GM08714 (cell line): ENCODE data around the gene CFAP52.
"Not testable (repeated sequence)": the region's sequence is repeated elsewhere in the genome, so short reads cannot be mapped to it uniquely, and the experiment has no call there.

ENCODE experiments used
- H3K4me3 ChIP-seq: fragments of 200-500 bp; sonication (Bioruptor generic); 2 replicates; pipeline ENCODE4 v1.5.1; 2014; ENCODE audit warnings: mild to moderate bottlenecking, low read length, inconsistent platforms
- ZNF274 ChIP-seq: IDR thresholded peaks from 2 replicates; pipeline ENCODE4 v1.6.1; 2012; ENCODE audit warnings: mild to moderate bottlenecking, low read depth, low read length

The CFAP52 gene

DNA sequence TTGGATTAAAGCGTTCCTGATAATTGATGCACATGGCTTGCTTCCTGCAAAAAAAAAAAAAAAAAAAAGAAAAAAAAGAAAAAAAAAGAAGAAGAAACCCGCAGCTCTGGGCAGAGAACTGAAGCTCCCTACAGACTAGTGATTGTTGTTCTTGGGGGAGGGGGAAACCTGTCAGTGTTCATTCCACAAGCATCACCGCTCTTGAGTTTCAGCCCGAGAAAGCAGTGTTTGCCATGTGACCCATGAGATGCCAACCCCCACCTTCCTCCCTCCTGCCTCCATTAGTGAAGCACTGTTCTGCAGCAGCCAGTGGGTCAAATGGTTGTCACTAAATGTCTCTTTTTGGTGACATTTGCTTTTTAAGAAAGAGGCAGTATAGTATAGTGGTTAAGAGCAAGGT is 70.6 kb downstream of the CFAP52 start:
- no peak for TF ChIP-seq ZNF274
- no peak overlapping the region for H3K4me3 ChIP-seq

GRCh38 chr17:9648521-9649110 is 72.2 kb downstream of the CFAP52 start:
- TF ChIP-seq ZNF274, result no peak
- no peak overlapping the region for H3K4me3 ChIP-seq

- no peak overlapping the region for H3K4me3 ChIP-seq
- TF ChIP-seq ZNF274, result no peak
These were observed 82.3 kb downstream of the CFAP52 start for GRCh38 chr17:9658593-9659211.

DNA sequence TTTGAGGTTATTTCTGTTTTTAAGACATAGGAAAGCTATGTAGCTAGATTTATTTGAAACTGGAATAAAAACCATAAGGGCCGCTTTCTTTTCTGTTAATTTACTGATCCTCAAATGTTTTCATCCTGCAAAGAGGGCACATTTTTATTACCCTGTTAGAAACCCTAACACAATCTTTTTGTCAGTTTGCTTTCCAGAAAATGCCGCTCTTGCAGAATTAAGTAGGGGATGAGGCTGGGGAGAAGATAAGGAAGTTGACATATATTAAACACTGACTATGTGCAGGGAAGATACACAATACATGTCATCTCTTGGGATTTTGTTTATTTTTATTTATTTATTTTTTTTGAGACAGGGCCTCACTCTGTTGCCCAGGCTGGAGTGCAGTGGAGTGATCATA is 84.6 kb downstream of the CFAP52 start:
- H3K4me3 ChIP-seq, result no peak overlapping the region
- TF ChIP-seq ZNF274, result no peak

GRCh38 chr17:9663511-9663910 is 87.1 kb downstream of the CFAP52 start:
- not testable (repeated sequence) for H3K4me3 ChIP-seq

GRCh38 chr17:9666461-9667050 is 90.1 kb downstream of the CFAP52 start:
- no peak overlapping the region for H3K4me3 ChIP-seq
- TF ChIP-seq ZNF274, result no peak

GRCh38 chr17:9668517-9668916 is 92.1 kb downstream of the CFAP52 start:
- TF ChIP-seq ZNF274, result no peak
- H3K4me3 ChIP-seq, result no peak overlapping the region

- H3K4me3 ChIP-seq, result no peak overlapping the region
- no peak for TF ChIP-seq ZNF274
These were observed 93.1 kb downstream of the CFAP52 start for GRCh38 chr17:9669551-9670008.

- no peak for TF ChIP-seq ZNF274
- no peak overlapping the region for H3K4me3 ChIP-seq
These were observed 94.2 kb downstream of the CFAP52 start for GRCh38 chr17:9670596-9670995.

GRCh38 chr17:9671559-9671958 is 95.1 kb downstream of the CFAP52 start:
- no peak overlapping the region for H3K4me3 ChIP-seq
- TF ChIP-seq ZNF274, result no peak

- no peak overlapping the region for H3K4me3 ChIP-seq
- TF ChIP-seq ZNF274, result no peak
These were observed 95.8 kb downstream of the CFAP52 start for GRCh38 chr17:9672266-9672665.

- no peak overlapping the region for H3K4me3 ChIP-seq
- no peak for TF ChIP-seq ZNF274
These were observed 96.2 kb downstream of the CFAP52 start for GRCh38 chr17:9672691-9673090.

DNA sequence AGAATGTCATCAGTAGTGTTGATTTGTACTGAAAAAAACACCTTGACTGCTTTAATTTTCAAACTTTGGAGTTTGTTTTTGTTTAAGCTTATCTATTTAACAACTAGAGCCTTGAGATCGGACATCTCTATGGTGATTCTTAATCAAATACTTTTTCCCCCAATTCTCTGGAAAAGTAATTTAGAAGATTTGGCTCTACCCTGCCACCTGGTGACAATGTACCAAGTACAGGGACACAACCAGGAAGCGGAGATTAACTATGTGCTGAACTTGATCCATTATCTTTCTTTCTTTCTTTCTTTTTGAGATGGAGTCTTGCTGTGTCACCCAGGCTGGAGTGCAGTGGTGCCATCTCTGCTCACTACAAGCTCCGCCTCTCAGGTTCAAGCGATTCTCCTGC is 99.6 kb downstream of the CFAP52 start:
- no peak for TF ChIP-seq ZNF274
- no peak overlapping the region for H3K4me3 ChIP-seq

DNA sequence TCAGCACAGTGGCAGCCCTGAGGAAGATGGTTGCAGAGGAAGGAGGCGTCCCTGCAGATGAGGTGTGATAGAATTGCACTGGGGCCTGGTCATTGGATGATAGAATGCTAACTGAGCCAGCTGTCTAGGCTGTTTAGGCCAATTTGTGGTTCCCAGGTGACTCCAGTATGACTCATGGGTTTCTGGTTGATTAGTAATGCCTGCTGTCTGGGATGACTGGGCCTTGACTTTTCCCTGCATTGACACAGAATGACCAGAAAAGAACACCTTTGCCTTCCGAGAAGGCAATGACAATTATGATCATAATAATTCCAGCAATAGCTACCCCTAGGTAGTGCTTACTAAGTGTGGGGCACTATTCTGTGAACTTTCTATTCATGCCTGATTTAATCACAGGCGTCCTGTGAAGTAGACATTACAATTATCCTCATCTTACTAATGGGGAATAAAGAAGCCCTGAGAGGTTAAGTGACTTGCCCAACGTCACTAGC is 100.4 kb downstream of the CFAP52 start:
- no peak overlapping the region for H3K4me3 ChIP-seq
- no peak for TF ChIP-seq ZNF274

DNA sequence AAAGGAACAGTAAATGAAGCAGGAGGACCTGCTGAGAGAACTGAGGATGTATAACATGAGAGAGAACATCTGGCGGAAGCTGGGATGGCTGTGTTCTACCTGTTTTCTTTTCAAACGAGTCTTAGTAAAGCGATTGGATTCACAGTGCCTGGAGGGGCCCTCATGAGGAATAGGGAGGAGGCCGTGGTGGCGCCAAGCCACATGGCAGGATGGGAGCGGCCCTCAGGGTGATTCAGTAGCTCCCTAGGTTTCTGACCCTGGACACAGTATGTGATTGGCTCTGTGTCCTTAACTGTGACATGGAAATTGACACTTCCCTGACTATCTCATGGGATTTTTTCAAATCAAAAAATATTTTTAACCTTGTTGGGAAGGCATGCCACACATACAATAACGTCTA is 101.0 kb downstream of the CFAP52 start:
- H3K4me3 ChIP-seq, result no peak overlapping the region
- no peak for TF ChIP-seq ZNF274

- TF ChIP-seq ZNF274, result no peak
- no peak overlapping the region for H3K4me3 ChIP-seq
These were observed 101.5 kb downstream of the CFAP52 start for GRCh38 chr17:9677896-9678295.
